Spinal cord (tissue), 10 donors: ENCODE results near the gene PAPPA2. TPM values are rescaled to one million over a fixed set of nuclear protein-coding genes. Genes with fewer than 3 reads are reported as not detected.

Source experiments
- DNase-seq, 6 donors: peaks; one replicate each; pipeline versions ENCODE4 v3.0.0 to v3.0.0-alpha.2; 2013 to 2015; ENCODE audit warnings: low spot score in 6 of 6, low read depth in 4 of 6
- H3K27ac ChIP-seq: one replicate; pipeline ENCODE4 v1.5.1; 2013; ENCODE audit warnings: low read depth, low read length, control low read depth
- H3K27me3 ChIP-seq: one replicate; pipeline ENCODE4 v1.6.1; 2013; ENCODE audit warnings: low read length; ENCODE audit not compliant: control insufficient read depth, insufficient read depth
- H3K36me3 ChIP-seq: one replicate; pipeline ENCODE4 v1.6.1; 2013; ENCODE audit warnings: low read length; ENCODE audit not compliant: control insufficient read depth, insufficient read depth
- H3K4me1 ChIP-seq: one replicate; pipeline ENCODE4 v1.6.1; 2013; ENCODE audit warnings: low read length; ENCODE audit not compliant: control insufficient read depth, insufficient read depth
- H3K4me3 ChIP-seq: one replicate; pipeline ENCODE4 v1.5.1; 2013; ENCODE audit warnings: low read depth, low read length, control low read depth
- H3K9me3 ChIP-seq: one replicate; pipeline ENCODE4 v1.6.1; 2013; ENCODE audit warnings: low read length; ENCODE audit not compliant: control insufficient read depth, insufficient read depth
- WGBS: methylation state at CpG from one replicate; pipeline ENCODE4 v1.1.5; 2013; ENCODE audit warnings: missing lambda C conversion rate; ENCODE audit not compliant: insufficient coverage; 5-methylcytosine and 5-hydroxymethylcytosine counted together
- polyA plus RNA-seq, 2 donors: library from polyadenylated mRNA; unstranded; fragments of 120-200 nt; gene quantifications; one replicate each; pipeline ENCODE4 v1.2.1, GENCODE V29; 2013; ENCODE audit not compliant: insufficient read length in 2 of 2
- total RNA-seq, 2 donors: library from RNA; depleted of rRNA in 1 of 2; stranded (reverse); fragments of 120-200 nt in 1 of 2; fragments of >200 nt in 1 of 2; gene quantifications; one replicate each; pipeline versions ENCODE4 v1.2.3 to v1.2.4, GENCODE V29; 2013 to 2014
- donor health status: healthy.

The PAPPA2 gene
- total and polyA plus RNA-seq, 4 donors: 1.8 to 3.9 (median 3.0) TPM

DNA sequence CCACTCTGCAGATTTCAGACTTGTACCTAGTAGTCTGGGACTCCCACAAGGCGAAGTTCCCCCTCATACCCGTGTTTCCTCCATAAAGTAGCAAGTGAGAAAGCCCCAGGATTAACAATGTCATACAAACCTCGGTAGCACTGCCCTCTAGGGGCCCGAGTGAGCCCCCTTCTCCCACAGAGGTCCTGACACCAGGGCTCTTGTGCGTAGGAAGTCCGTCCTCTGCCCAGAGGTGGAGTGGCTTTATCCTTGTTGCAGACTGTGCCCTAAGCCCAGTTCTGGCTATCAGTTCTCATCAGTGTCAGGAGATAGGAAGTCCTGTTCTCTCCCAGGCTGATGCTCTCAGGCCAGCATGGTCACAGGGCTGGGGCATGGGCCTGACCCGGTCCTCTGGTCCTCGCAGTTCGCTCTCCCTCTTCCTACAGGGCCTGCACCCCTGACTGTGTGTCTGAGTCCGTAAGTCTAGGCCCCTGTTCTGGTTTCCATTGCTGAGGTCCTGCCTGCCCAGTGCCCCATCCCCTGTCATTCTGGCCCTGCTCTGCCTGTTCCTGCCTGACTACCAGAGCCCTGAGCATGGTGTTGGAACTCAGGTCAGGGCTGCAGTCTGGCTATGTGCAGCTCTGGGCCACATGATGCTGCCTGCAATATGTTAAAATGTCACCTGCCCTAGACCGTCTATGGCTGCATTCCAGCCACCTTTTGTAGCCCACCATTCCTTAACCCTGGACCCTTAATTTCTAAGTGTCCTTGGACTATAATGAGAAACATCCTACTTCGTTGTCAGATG lies 416.0 kb downstream of the PAPPA2 start:
- no peak for DNase-seq
- Histone ChIP-seq H3K27ac (no peak overlapping the region), H3K4me3 (no peak overlapping the region), H3K9me3 (no peaks in the 10 kb centered on the region), H3K4me1 (no peaks in the 10 kb centered on the region), H3K36me3 (peaks cover 53% of the 10 kb centered on the region), H3K27me3 (no peaks in the 10 kb centered on the region)
- 78% methylated on average over 10 of the region's 12 CpGs for WGBS

DNA sequence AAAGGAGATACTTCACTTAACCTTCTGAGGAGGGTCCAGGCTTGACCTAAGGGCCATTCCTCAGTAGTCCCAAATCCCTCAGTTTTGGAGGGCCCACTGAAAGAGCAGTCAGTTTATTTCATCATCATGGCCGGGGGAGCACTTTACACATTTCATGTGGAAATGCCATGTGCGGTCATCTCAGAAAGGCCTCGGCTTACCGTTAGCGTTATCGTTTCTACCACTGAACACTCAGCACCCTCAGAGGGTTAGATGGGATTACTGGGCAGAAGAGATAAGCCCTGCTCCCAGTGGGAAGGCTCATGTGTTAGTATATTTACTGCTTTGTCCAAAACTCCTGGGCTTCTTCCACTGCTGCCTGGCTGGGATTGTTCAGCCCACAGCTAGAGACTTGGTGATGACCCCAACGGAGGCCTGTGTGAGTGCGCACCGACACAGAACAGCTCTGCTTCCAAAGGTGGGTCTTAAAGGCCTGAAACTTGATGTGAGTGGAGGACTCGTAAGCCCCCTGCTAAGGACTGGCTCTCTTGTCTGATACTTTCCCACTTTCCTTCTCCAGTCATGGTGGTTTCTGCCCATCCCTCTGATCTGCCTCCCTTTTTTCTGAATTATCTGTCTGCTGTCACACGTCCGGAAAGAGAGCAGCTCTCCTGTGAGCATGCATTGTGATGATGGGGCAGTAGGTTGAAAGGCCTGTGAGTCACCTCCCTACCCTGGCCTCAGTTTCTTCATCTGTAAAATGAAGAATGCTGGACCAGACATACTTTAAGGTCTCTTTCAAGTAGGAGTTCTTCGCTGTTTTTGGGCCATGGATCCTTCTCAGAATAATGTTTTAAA lies 417.0 kb downstream of the PAPPA2 start:
- peaks cover 54% of the 10 kb centered on the region for H3K36me3 ChIP-seq
- WGBS: 93% methylated on average over 5 of the region's 13 CpGs
- no peak for DNase-seq
- no peak overlapping the region for H3K4me3 ChIP-seq
- H3K27me3 ChIP-seq: no peaks in the 10 kb centered on the region
- no peaks in the 10 kb centered on the region for H3K9me3 ChIP-seq
- H3K4me1 ChIP-seq: no peaks in the 10 kb centered on the region
- no peak overlapping the region for H3K27ac ChIP-seq

DNA sequence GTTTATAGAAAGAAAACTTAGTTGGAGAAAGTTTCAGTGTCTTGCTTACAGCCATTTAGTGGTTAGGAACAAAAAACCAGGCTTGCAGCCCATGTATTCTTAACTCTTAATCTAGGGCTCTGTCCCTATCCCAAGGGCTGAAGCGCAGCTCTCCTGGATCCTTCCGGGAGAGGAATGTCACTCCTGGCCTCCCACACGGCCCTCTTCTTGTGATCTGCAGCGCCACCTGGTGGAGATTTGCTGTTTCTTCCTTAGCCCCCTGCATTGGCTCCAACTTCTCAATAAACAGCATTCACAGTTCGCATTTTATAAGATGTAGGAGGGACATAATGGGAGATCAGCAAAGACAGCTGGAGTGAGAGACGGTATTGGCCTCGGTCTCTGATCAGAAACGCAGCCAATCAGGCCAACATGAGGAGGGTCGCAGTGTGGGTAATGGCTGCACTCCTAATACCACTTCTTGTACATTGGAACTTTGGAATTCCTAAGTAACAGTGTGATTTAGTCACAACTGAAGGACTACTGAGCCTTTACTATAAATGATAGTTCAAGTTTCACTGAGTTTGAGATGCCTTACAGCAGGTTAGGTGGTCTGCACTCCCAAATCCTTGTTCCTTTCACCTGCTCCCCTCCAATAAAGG lies 418.1 kb downstream of the PAPPA2 start:
- peak; percentile 40 to 92 (median 71) for DNase-seq
- 17% methylated on average over 3 of the region's 9 CpGs for WGBS
- H3K4me1 ChIP-seq: no peaks in the 10 kb centered on the region
- no peaks in the 10 kb centered on the region for H3K9me3 ChIP-seq
- H3K36me3 ChIP-seq: peaks cover 53% of the 10 kb centered on the region
- H3K27ac ChIP-seq: no peak overlapping the region
- no peak overlapping the region for H3K4me3 ChIP-seq
- no peaks in the 10 kb centered on the region for H3K27me3 ChIP-seq

DNA sequence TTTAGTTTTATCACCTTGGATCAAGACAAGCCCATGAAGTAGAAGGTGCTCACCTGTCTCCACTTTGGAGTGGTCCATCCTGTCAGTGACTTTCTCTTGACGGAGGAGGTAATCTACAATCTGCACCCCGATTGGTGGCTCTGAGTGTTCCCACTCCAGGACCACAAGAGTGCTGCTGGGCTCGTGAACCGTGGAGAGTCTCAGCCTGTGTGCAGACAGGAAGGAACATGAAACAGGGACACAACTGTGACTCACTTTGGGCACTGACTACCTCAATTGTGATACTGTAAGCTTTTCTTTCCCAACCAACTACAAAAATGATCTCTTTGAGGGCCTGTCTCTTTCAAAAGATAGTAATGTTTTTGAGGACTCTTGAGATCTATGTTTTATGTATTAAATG lies 421.3 kb downstream of the PAPPA2 start:
- Histone ChIP-seq H3K4me1 (no peaks in the 10 kb centered on the region), H3K9me3 (no peaks in the 10 kb centered on the region), H3K36me3 (peaks cover 37% of the 10 kb centered on the region), H3K4me3 (no peak overlapping the region), H3K27me3 (no peaks in the 10 kb centered on the region), H3K27ac (no peak overlapping the region)
- DNase-seq: no peak
- WGBS: 100% methylated on average over 4 of the region's 4 CpGs

DNA sequence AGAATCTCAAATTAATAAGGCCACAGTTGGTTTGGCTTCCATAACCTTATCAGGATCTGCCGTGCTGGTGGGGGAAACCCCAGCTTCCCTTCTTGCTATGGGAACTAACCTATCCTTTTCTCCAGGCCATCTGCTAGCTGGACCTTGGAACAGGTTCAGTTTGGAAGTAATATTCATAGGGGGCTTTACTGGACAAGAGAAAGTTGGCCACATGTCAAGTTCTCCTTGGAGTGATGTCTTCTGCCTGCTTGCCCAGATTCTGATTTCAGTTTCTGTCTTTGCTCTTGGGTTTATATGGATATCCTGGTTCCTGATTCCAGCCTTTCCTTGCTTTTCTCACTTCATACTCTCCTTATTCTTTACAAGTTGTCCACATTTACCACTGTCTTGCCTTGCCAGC lies 421.9 kb downstream of the PAPPA2 start:
- DNase-seq: no peak
- Histone ChIP-seq H3K9me3 (no peaks in the 10 kb centered on the region), H3K27ac (no peak overlapping the region), H3K4me1 (no peaks in the 10 kb centered on the region), H3K27me3 (no peaks in the 10 kb centered on the region), H3K4me3 (no peak overlapping the region), H3K36me3 (peaks cover 32% of the 10 kb centered on the region)
- WGBS: no CpG with 5 or more reads among the region's 1 CpG

DNA sequence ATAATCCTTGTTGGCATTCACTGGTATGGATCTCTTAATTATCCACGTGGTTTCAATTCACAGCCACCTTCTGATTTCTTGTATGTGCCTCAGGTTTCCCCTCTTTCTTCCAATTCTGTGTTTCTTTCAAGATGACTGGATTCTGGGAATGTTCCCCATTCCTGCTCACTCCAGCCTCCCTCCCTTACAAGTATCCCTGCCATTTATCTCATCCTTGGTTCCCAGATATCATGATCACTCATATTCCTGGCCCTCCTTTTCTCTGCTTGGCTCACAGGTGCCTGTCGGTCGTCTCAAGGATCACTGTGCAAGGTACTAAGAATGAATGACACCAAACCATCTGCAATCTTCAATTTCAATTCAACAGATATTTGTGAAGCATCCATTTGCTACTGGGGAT lies 422.4 kb downstream of the PAPPA2 start:
- Histone ChIP-seq H3K9me3 (no peaks in the 10 kb centered on the region), H3K27me3 (no peaks in the 10 kb centered on the region), H3K27ac (no peak overlapping the region), H3K36me3 (peaks cover 28% of the 10 kb centered on the region), H3K4me3 (no peak overlapping the region), H3K4me1 (no peaks in the 10 kb centered on the region)
- no peak for DNase-seq
- WGBS: 75% methylated on average over 1 of the region's 3 CpGs

DNA sequence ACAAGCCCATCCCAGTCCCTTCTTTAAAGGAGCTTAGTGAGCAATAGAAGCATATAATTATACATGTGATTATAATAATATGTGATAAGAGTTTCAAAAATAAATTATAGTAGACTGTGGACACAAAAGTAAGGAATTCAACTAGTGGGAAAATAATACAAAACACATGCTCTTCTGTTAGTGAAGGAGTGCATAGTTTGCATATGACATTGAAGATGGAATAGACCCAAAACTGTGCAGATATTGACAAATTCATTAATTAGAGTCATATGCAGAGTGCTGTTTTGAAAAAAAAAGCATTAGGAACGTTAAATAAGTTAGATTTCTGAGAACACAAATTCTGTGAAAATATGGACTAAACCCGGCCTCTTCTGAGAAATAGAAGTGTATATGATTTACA lies 422.8 kb downstream of the PAPPA2 start:
- H3K4me3 ChIP-seq: no peak overlapping the region
- no peaks in the 10 kb centered on the region for H3K9me3 ChIP-seq
- H3K27me3 ChIP-seq: no peaks in the 10 kb centered on the region
- H3K4me1 ChIP-seq: no peaks in the 10 kb centered on the region
- DNase-seq: no peak
- H3K36me3 ChIP-seq: peaks cover 28% of the 10 kb centered on the region
- 79% methylated on average over 2 of the region's 2 CpGs for WGBS
- H3K27ac ChIP-seq: no peak overlapping the region

DNA sequence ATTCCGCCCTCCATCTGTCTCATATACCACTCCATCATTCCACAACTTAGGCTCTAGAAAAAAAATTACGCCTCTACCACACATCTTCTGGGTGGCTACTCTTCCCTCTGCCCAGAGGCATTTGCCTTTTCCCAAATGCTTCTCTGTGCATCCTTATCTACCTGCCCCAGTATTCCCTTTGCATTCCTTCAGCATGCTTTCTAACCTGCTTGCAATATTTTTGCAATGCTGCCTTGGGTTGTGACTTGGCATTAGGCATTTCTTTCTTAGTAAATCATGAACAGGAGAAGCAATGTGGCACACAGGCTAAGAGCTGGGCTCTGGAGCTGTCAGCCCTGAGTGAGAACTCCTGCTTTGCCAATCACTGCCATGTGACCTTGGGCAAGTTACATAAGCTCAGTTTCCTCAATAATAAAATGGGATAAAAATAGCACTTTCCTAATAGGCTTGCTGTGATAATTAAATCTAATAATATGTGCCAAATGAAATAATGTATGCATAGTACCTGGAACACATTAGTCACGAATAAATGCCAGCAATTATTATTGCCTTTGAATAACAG lies 425.6 kb downstream of the PAPPA2 start:
- 100% methylated on average over 2 of the region's 3 CpGs for WGBS
- Histone ChIP-seq H3K4me3 (no peak overlapping the region), H3K27me3 (no peaks in the 10 kb centered on the region)

DNA sequence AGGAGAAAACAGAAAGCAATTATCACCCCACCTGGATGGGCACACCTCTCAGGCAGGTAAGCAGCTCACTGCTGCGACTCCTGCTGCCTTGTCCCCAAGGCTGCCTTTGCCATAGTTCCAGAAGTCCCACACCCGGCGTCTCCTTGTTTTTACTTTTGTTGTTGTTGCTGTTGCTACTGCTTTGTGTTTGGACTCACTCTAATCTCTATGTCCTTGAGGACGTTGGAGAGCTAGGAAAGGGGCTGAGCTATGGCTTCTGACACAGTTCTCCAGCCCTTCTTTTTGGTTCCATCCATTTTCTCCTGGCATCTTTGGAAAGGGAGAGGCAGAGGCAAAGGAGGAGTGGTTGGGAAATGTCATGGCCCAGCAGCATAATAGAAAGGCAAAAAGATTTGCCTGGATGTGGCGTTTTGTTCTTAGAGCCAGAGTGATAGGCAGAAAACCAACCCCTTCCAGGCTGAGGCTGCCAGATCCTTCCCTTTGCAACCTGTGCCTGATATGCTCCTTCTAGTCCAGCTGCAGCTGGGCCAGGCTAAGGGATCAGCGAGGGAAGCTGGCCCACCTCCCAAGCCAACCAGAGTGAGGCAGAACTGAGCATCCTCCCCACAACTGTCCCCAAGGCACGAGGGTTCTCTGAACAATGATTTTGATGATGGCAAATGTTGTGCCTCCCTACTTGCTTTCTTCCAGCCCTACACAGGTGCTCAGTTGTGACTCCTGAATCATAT lies 430.8 kb downstream of the PAPPA2 start:
- no peaks in the 10 kb centered on the region for H3K27me3 ChIP-seq
- peaks cover 24% of the 10 kb centered on the region for H3K36me3 ChIP-seq
- H3K4me3 ChIP-seq: no peak overlapping the region
- no peak overlapping the region for H3K27ac ChIP-seq
- H3K9me3 ChIP-seq: no peaks in the 10 kb centered on the region
- DNase-seq: no peak
- WGBS: 83% methylated on average over 1 of the region's 7 CpGs
- H3K4me1 ChIP-seq: peaks cover 7% of the 10 kb centered on the region

More for the DNA sequence above, 425.6 kb downstream of the PAPPA2 start:
- no peak for DNase-seq
- no peak overlapping the region for H3K27ac ChIP-seq
- H3K36me3 ChIP-seq: peaks cover 27% of the 10 kb centered on the region
- H3K4me1 ChIP-seq: no peaks in the 10 kb centered on the region
- H3K9me3 ChIP-seq: no peaks in the 10 kb centered on the region
